Measurements from ENCODE around the gene ACSF3.

Gene ACSF3

DNA sequence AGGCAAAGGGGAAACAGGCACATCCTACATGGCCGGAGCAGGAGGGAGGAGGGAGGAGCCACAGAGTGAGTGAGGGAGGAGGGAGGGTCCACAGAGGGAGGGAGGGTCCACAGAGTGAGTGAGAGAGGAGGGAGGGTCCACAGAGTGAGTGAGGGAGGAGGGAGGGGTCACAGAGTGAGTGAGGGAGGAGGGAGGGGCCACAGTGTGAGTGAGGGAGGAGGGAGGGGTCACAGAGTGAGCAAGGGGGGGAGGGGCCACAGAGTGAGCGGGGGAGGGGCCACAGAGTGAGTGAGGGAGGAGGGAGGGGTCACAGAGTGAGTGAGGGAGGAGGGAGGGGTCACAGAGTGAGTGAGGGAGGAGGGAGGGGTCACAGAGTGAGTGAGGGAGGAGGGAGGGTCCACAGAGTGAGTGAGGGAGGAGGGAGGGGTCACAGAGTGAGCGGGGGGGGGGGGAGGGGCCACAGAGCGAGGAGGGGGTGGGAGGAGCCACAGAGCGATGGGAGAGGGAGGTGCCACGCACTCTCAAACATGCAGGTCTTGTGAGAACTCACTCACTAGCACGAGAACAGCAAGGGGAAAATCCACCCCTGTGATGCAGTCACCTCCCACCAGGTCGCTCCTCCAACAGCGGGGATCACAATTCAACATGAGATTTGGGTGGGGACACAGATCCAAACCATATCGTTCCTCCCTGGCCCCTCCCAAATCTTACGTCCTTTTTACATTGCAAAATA lies 53.6 kb downstream of the ACSF3 start:
- no peak for DNase-seq

DNA sequence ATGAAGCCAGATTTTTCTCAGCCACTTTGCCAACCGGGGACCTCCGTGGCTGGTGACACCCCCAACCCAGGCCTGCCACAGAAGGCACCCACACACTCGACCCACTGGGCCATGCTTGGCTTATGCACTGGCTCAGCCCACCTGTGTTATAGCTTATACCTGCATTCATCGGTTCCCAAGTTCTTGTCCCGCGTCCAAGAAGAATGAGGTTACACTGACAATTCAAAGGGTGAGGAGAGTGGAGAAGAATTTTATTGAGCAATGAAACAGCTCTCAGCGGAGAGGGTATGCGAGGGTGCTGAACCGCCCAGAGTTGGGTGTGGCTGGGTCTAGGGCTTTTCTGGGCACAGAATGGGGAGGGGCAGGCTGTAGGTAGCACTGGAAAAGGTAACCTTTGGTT lies 55.7 kb downstream of the ACSF3 start:
- DNase-seq, result no peak

DNA sequence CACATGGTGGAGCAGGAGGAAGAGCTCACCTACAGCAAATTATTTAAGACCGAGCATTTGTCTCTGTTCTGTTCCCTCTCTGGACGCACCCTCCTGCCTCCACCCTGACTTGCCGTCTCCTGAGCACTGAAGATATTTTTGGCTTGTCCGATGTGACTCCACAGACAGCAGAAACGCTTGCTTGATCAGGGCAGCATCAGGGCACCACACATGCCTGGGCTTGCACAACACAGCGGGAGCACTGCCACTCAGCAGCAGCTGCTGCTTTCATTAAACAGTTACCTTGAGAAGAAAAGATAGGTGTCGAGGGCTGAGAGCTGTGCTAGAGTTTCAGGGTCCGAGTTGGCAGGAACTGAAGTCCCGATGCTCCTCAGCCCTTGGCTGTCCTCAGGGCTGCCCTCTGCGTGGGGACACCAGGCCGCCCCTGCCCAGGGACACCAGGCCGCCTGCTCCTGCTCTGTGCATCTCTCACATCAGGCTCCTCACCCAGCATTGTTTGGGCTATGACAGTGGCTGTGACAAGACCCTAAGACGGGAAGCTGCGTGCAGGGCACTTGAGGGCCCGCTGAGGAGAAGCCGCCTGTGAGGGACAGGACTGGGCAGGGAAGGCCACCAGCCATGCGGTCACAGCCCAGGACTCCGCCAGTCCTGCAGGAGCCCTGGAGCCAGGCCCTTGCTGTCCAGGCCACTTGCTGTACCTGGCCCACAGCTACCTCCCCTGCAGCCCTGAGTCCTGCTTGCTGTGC lies 56.6 kb downstream of the ACSF3 start:
- DNase-seq, result no peak

DNA sequence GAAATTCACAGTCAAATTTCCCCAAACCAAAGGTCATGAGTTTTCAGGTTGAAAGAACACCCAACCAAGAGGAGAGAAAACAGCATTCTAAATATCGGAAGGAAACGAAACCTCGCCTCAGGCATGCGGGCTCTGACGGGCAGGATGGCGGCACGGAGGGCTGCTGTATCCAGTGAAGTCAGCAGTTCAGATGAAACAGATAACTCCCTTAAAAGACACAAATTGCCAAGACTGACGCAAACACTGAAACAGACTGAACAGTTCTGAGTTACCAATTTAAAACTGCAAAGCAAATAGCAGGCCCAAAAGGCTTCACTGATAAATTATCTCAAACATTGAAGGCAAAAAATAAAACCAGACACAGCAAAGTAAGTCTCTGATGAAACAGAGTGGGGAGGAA lies 57.3 kb downstream of the ACSF3 start:
- no peak for DNase-seq

DNA sequence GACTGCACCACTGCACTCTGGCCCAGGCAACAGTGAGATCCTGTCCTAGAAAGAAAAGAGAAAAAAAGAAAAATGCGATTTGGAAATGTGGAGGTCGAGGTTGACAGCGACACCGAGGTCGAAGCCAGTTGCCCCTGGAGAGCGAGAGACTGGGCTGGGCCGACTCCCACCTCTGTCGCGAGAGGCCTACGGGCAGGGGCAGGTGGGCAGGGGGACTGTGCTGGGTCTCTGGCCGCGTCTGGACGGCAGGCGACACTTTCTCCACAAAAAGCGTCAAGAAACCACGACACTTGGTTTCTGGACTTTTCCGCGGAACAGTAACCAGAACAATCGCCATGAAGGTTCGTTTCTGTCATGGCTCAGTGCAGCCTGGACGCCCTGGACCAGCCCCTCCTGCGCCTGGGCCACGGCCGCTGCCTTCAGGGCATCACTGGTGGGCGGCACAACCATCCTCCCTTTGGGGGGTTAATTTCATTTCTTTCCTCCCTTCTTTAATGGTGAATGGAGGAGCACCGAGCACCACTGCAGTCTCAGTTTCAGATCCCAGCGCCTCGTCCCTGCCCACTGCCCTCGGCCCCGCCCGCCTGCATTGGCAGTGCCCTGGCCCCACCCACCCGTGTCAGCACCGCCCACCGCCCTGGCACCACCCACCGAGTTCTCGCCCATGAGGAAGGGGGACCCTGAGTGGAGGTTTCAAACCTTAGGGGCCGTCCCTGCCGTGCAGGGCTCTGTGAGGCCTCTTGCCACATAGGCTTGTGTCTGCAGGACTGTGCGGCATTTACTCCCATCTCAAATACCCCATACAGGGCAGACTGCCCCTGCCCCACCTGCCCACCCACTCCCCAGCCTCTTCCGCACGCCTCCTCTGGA lies 59.4 kb downstream of the ACSF3 start:
- no peak for DNase-seq

DNA sequence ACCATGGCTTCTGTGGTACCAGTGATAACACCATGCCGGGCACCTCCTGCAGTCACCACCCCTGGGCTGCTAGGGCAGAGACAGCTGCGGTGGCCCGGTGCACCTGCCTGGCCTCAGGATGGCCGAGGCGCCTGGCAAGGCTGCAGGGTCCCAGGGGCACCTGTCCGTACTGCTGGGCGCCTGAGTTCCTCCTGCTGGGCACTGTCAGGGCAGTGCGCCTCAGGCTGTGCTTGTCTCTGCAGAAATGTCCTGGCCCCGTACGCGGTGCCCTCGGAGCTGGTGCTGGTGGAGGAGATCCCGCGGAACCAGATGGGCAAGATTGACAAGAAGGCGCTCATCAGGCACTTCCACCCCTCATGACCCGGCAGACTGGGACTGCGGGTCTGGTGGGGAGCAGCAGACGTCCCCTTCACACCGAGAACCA lies 60.2 kb downstream of the ACSF3 start:
- DNase-seq, result no peak

DNA sequence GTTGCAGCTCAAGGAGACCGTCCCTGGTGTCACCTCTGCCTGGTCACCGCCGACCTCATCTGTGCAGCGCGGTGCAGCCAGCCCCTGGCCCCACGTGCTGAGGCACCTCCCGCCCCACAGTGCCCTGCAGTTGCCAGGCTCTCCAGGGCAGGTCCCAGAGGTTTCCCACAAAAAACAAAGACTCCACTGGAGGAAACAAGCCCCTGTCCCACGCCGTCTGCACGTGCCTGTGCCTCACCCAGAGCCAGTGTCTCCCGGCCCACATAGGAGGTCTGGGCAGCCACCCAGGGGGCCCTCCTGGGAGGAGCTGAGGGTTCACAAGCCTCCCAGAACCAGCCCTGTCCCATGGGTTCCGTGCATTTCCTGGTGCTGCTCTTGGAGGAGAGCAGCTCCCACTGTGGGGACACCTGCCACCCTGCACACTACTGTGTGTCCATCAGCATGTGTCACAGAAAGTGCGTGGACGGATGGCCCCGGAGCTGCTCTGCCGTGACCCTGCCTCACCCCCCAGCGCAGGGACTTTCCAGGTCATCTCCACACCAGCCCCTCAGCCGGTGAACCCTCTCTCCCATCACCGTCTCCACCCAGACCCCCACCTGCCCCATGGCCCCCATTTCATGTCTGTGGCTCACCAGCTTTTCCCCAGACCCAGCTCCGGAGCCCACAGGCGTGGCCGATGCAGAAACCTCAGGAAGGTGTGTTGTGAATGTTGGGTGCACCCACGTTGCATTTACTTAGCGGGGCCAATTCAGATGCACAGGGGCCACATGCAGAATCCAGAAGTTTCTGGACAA lies 60.9 kb downstream of the ACSF3 start:
- DNase-seq, result no peak

DNA sequence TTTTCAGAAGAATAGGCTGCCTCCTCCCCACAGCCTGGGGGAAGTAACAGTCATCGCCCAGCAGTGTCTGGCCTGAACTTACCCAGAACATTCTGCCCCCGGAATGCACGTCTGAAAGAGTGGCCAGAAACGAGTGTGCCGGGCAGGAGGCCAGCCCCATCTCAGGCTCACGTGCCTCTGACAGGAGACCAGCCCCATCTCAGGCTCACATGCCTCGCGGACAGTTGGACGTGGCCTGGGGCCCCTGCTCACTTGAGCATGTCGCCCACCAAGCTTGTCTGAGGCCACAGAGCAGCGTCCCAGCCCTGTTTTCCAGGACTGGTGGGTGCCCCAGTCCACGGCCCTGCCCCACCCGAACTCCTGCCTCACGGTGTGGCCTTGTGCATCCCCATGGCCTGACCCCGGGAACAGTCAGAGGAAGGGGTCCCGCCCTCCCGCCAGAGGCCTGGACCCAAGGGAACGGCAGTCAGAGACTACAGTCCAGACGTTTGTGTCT lies 61.6 kb downstream of the ACSF3 start:
- DNase-seq, result no peak

DNA sequence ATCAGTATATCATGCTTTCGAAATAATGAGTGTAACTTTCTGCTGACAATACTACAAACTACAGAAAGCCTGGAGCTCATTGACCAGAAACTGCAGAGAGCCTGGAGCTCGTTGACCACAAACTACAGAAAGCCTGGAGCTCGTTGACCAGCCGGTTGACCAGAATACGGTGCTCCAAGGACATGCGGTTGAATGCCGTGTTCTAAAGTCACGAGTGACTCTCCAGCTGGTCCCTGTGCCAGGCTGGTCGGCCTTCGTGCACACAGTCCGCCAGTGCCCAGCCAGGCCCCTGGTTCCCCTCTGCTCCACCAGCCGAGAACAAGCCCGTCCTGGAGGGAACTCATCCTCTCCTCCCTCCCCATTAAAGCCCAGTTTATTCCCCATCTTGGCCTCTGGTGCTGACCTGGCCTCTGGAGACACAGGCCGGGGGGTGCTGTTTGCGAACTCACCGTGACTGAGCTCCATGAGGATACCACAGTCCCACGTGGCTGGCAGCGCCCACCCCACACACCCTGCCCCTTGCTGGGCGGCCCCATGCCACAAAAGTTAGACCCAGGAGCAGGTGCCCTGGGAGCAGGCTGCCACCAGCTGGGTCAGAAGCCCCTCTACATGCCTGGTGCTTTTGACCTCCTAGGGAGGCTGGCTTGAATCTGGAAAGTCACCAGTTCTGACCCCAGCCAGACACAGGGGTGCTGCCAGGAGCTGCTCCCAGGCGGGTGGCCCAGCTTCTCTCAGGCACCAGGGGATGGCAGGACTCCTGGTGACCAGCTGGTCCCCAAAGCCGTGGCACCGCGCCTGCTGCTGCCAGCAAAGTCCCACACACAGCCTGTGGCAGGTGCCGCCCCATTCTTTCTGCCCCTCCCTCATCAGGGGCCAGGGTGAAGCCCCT lies 62.4 kb downstream of the ACSF3 start:
- DNase-seq, result no peak

DNA sequence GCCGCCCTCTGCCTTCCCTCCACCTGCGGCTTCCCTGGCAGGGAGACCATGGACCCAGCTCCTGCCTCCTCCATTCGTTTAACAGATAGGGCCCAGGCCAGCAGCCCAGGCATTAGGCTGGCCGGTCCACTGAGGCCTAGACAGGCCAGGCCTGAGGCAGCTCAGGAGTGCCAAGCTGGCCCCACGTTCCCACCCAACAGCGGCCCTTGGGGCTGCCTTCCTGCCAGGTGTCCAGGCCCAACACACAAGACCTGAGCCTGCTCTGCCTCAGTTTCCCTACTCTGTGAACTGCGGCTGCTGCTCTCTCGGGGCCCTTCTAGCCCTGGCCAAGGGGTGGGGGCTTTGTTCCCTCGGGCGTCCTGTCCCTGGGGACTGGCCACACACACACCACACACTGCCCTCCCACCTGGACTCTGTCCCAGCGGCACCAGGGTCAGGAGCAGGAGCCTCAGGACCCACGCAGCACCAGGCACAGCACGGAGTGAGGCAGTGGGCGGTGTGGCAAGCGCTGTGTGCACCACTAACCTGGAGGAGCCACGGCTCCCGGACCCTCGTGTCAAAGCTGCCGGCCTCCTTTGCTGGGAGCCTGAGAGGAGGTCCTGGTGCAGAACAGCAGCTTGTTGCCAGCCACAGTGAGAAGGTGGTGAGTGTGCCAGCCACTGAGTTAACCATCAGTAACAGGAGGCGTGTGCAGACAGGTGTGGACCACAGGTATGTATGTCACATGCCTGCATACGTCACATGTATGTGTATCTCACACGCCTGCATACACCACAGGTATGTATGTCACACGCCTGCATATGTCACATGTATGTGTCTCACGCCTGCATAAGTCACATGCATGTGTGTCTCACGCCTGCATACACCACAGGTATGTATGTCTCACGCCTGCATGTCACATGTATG lies 63.3 kb downstream of the ACSF3 start:
- DNase-seq, result no peak

DNA sequence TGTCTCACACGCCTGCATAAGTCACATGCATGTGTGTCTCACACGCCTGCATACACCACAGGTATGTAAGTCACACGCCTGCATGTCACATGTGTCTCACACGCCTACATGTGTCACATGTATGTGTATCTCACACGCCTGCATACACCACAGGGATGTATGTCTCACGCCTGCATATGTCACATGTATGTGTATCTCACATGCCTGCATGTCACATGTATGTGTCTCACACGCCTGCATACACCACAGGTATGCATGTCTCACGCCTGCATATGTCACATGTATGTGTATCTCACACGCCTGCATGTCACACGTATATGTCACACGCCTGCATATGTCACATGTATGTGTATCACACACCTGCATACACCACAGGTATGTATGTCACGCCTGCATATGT lies 64.1 kb downstream of the ACSF3 start:
- no peak for DNase-seq

DNA sequence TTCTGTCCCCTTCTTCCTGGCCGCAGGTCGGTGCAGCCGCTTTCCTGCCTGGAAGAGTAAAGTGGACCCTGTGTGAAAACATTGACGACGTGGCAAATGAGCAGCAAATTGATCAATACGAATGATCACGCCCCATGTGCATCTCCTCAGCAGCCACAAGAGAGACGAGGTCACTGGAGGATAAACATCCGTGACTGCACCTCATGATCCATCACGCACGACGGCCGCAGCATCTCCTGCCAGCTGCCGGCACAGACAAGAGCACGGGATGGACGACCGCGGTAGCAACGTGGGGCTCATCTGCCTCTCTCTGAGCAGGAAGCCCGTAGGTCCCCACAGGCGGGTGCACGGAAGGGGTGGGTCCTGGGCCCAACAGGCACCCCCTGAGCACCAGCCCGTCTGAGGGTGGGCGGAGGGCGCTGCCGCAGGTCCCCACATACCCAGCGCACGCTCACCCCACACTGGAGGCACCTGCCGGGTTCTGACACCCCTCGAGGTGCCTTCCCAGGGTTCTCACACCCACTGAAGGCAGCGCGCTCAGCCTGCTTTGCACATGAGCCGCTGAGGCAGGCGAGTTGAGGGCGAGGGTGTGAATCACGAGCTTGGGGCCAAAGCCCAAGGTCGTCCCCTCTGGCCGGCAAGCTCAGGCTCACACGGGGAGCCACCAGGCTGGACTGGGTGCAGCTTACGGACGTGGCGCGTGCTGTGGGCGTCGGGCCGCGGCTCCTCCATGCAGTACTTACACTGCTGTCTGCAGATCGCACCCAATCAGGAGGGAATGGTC lies 65.6 kb downstream of the ACSF3 start:
- DNase-seq, result no peak

DNA sequence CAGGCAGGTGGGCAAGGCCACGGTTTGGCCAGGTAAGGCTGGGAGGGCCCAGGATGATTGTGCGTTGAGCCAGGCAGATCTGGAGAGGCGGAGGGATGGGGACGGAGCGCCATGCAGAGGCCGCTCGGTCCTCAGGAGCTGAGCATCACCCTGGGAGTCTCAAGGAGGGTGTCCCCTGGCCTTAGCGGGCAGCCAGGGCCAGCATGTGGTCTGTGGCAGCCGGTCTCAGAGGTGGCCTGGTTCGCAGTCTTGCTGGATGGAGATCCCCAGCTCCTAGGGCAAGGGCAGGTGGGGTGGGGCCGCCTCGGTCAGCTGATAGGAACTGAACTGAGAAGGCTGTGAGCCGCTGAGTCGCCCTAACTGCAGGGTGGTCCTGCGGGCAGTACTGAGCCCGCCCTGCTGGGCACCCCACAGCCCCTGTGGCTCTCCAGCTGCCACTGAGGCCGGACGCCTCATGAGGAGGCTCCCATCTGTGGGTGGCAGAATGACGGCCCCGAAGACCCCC lies 66.2 kb downstream of the ACSF3 start:
- DNase-seq, result no peak

DNA sequence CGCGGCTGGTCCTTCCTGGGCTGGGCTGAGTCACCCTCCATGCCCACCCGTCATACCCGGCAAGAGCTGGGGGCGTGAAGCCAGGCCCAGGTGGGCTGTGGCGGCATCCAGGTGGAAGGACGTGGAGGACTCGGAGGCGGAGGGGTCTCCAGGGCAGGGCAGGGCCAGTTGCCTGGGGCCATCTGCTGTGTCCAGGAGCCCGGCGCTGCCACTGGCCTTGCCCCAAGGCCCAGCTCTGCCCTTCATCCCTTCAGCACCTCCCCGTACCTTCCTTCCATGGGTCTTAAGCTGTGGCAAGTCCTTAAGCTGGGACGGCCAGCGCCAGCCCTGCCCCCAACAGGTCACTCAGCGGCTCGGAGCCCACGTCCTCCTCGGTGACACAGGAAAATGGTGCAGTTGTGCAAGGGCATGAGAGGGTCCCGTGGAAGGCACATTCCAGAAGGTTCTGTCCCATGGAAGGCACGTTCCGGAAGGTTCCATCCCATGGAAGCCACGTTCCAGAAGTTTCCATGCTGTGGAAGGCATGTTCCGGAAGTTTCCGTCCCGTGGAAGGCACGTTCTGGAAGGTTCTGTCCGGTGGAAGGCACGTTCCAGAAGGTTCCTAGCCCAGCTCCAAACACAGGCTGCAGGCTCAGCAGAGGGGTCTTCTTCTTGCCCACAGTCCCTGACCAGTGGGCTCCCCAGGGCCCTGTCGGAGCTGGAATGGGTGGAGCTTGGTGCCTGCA lies 67.5 kb downstream of the ACSF3 start:
- no peak for DNase-seq

DNA sequence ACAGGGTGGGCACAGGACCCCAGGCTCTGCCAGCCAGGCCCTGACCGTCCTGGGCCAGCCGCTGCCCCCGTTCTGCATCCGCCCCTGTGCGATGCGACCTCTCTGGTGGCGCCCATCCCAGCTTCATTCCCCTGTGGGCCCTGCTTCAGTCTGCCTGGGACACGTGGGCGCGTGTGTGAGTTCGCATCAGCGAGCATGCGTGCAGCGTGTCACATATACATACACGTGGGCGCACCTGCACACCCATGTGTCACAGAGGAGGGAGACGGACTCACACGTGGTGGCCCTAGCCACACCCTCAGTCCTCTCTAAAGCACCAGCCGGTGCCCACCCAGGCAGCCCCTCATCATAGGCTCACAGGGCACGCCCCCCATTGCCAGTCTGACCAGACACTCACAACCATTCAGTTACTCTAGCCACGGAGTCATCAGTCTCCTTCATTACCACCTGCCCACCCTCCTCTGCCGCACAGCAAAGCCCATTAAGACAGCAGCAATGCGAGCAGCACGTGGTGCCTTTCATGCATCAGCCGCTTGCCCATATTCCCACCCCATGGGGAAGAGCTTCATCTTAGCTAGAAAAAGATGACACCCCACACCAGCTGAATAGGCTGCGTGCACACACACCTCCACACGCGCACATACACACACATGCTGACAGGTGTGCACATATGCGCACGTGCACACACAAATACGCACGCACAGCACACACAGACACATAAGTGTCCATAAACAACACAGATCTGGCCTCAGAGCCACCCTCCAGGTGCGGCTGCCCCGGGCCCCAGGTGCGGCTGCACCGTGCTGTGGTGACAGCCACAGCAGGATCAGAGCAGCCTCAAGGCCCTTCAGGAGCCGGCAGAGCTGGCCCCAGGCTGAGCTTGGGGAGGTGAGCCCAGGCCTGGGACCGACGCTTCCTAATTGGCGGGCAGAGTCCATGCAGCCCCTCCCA lies 68.4 kb downstream of the ACSF3 start:
- DNase-seq, result no peak

DNA sequence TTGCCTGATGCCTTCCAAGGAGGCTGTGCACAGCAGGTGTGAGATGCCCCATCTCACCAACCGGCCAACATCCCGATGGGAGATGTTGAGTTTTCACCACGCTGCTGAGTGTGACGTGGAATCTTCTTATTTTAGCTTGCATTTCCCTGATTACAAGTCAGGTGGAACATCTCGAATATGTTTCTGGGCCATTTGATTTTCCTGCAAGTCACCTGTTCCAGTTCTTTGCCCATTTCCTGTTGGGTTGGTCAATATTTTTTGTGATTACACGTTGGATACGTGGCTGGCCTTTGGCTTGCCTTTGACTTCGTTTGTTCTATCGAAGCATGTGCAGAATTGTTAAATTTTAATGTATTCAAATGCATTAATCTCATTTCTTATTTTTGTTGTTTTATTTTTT lies 69.6 kb downstream of the ACSF3 start:
- no peak for DNase-seq

DNA sequence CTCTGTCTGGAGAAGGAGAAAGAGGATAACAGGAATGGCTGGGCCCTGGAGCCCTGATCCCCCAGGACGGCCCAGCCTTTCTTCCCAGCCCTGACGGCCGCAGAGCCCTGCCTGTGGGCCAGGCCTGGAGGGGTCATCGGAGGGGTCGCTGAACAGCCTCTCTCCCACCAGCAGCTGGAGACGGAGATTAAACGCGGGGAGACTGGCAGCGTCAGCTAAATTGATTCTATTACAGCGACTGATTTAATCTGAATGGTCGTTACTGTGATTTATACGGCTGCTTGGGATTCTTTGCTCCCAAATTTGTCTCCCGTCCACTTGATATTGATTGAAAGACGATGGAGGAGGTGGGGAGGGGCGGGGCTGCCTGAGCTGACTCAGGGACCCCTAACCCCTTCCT lies 70.8 kb downstream of the ACSF3 start:
- no peak for DNase-seq

Measured in activated CD4-positive, alpha-beta T cell treated with anti-CD3 and anti-CD28 coated beads for 4 hours (primary cell).